HL-60 (cell line): ENCODE results near the gene PPP6R3.

Experiments
- CTCF ChIP-seq: IDR thresholded peaks from one replicate; pipeline ENCODE4 v1.5.1; 2011; ENCODE audit warnings: low read length, control low read depth, inconsistent platforms; ENCODE audit not compliant: insufficient read depth
- GABPA ChIP-seq: IDR thresholded peaks from 2 replicates; pipeline ENCODE4 v1.6.1; 2012; ENCODE audit warnings: low read depth
- POLR2AphosphoS5 ChIP-seq: IDR thresholded peaks from 2 replicates; pipeline ENCODE4 v1.6.1; 2012; ENCODE audit warnings: low read depth

GRCh38 chr11:68416070-68416578, 44.4 kb upstream of the PPP6R3 start:
- no peak for TF ChIP-seq CTCF
- no peak for TF ChIP-seq POLR2AphosphoS5
- no peak for TF ChIP-seq GABPA
